H1 (cell line): ENCODE results near the gene SPAG16.

Experiments
- TAF1 ChIP-seq: IDR thresholded peaks from 2 replicates; pipeline ENCODE4 v1.6.1; 2011; ENCODE audit warnings: mild to moderate bottlenecking, low read depth, low read length
- TBP ChIP-seq: IDR thresholded peaks from 2 replicates; pipeline ENCODE4 v1.6.1; 2011; ENCODE audit warnings: low read depth, low read length, improper control_type of control experiment
- YY1 ChIP-seq: IDR thresholded peaks from 2 replicates; pipeline ENCODE4 v1.6.1; 2011; ENCODE audit warnings: low read depth, mild to moderate bottlenecking, low read length
- TF ChIP-seq, protein P1 (sequence below): IDR thresholded peaks from 2 replicates; pipeline ENCODE4 v1.6.1; 2012; ENCODE audit warnings: low read length, inconsistent platforms
- TF ChIP-seq, protein P2 (sequence below), 3 experiments: IDR thresholded peaks; 1 replicate in 2 of 3; 2 replicates in 1 of 3; pipeline versions ENCODE4 v1.5.1 to v1.6.1; 2011; ENCODE audit warnings: low read length in 3 of 3, mild to moderate bottlenecking in 3 of 3, inconsistent platforms in 2 of 3, low read depth in 1 of 3, moderate library complexity in 1 of 3; ENCODE audit not compliant: insufficient read depth in 1 of 3; ENCODE audit errors: control extremely low read depth in 1 of 3

DNA sequence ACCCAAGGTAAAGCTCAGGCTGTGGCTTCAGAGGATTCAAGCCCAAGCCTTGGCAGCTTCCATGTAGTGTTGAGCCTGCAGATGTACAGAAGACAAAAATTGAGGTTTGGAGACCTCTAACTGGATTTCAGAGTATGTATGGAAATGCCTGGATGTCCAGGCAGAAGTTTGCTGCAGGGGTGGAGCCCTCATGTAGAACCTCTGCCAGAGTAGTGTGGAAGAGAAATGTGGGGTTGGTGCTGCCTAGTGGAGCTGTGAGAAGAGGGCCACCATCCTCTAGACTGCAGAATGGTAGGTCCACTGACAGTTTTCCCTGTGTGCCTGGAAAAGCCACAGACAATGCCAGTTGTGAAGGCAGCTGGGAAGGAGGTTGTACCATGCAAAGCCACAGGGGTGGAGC is 239.9 kb downstream of the SPAG16 start:
- TF ChIP-seq TBP (no peak), YY1 (no peak), TAF1 (no peak)
- TF ChIP-seq, protein P1, sequence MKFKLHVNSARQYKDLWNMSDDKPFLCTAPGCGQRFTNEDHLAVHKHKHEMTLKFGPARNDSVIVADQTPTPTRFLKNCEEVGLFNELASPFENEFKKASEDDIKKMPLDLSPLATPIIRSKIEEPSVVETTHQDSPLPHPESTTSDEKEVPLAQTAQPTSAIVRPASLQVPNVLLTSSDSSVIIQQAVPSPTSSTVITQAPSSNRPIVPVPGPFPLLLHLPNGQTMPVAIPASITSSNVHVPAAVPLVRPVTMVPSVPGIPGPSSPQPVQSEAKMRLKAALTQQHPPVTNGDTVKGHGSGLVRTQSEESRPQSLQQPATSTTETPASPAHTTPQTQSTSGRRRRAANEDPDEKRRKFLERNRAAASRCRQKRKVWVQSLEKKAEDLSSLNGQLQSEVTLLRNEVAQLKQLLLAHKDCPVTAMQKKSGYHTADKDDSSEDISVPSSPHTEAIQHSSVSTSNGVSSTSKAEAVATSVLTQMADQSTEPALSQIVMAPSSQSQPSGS: no peak
- TF ChIP-seq, protein P2, sequence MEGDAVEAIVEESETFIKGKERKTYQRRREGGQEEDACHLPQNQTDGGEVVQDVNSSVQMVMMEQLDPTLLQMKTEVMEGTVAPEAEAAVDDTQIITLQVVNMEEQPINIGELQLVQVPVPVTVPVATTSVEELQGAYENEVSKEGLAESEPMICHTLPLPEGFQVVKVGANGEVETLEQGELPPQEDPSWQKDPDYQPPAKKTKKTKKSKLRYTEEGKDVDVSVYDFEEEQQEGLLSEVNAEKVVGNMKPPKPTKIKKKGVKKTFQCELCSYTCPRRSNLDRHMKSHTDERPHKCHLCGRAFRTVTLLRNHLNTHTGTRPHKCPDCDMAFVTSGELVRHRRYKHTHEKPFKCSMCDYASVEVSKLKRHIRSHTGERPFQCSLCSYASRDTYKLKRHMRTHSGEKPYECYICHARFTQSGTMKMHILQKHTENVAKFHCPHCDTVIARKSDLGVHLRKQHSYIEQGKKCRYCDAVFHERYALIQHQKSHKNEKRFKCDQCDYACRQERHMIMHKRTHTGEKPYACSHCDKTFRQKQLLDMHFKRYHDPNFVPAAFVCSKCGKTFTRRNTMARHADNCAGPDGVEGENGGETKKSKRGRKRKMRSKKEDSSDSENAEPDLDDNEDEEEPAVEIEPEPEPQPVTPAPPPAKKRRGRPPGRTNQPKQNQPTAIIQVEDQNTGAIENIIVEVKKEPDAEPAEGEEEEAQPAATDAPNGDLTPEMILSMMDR (IDR thresholded peaks at IDR 0.05; ENCODE audit: control extremely low read depth in 1 of 3, insufficient read depth in 1 of 3, low read depth in 1 of 3, low read length in 3 of 3): no peak
